ENCODE results near the gene CHMP2A.

- TF ChIP-seq CTCF (IDR thresholded peaks at IDR 0.05) (peak; percentile 49 to 90 (median 72)), POLR2A (IDR thresholded peaks at IDR 0.05) (no peak)
These were observed 26.6 kb upstream of the CHMP2A start for GRCh38 chr19:58581227-58582141.
